Fibroblast of villous mesenchyme (primary cell): Measurements from ENCODE around the gene GCKR. TPM values are rescaled to one million over a fixed set of nuclear protein-coding genes. Genes with fewer than 3 reads are reported as not detected.

Source experiments
- DNase-seq: peaks from one replicate; pipeline ENCODE4 v3.0.0-alpha.2; 2010; ENCODE audit warnings: low read depth
- H3K4me3 ChIP-seq: 2 replicates; pipeline ENCODE4 v1.5.1; 2011; ENCODE audit warnings: low read depth, mild to moderate bottlenecking, low read length
- CTCF ChIP-seq: IDR thresholded peaks from 2 replicates; pipeline ENCODE4 v1.5.1; 2012; ENCODE audit warnings: low read depth, mild to moderate bottlenecking, low read length; ENCODE audit not compliant: insufficient read depth
- total RNA-seq: library from RNA; depleted of rRNA; stranded (reverse); fragments of >200 nt; gene quantifications from 2 replicates; pipeline ENCODE4 v1.2.3, GENCODE V29; 2012

GCKR gene
- total RNA-seq, 1 donor = not detected

DNA sequence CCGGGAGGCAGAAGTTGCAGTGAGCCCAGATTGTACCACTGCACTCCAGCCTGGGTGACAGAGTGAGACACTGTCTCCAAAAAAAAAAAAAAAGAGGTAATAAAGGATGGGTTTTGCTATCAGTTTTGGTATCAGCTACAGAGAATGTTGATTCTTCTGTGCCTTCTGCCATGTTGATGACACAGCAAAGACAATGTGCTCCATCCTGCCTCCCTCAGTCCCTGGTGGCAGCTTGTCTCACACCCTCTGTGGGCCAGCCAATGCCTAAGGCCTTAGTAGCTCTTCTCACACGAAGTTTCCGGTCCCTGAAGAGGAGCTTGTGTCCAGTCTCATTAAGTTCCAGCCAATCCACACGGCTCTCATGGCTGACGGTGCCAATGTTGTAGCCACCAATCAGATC is 24.7 kb upstream of the GCKR start:
- no peak for DNase-seq
- no peak for TF ChIP-seq CTCF
- no peak overlapping the region for H3K4me3 ChIP-seq

DNA sequence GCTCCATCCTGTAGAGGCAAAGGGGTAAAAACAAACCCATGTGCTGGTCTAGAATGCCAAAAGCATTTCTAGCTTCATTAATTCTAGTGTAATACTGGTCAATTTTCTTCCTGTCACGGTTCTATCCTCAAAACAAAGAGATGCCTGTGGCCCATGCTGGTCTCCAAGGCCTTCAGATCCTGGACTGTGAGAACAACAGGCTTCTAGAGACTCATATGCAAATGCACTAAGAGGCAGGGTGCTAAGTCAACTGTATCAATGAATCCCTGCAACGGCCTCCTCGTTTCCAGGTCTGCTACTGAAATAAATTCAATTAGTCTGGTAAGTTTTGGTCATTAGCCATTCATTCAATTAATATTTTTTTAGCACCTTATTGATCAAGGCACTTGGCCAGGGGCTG is 11.1 kb upstream of the GCKR start:
- no peak for TF ChIP-seq CTCF
- DNase-seq = no peak
- no peak overlapping the region for H3K4me3 ChIP-seq

GRCh38 chr2:27489118-27489497 is 7.5 kb upstream of the GCKR start:
- peak overlapping the region; percentile 88 for H3K4me3 ChIP-seq
- peak; percentile 27 for DNase-seq
- peak; percentile 27 for TF ChIP-seq CTCF

DNA sequence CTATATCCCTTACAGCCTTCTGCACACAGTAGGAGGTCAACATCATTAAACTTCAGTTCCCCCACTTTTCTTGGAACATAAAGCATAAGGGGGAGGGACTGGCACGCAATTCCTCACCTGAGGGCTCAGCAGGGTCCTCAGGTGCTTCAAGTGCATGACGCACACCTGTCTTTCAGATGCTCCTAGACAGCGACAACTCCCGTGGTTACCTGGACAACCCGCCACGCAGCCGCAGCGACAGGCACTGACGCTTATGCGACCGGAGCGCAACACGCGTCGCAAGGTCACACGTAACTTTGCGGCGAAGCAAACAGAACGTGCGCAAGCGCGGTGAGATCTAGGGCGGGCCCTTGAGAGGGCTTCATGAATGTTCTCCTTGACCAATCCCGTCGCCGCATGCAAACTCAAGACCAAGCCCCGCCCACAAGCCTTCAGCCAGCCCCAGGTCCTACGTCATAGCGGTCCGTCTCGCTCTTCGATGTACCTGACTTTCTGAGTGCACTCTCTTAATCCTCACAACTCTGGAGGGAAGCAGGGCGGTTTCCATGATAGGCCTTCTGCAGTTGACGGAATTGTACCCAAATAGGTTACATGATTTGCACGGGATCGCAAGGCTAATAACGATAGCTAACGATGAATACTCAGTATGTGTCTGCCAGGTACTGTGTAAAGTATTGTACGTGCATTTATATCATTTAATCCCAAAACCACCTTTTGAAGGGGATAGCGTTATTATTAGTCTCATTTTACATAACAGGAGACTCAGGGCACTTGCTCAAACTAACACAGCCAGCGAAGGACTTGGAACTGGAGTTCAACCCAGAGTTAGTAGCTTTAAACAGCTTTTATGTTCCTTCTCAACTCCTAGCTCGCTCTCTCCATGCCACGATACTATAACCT is 6.9 kb upstream of the GCKR start, which contains the start of gene IFT172:
Gene IFT172 (minus strand): TSS at position 246 of the 900 bp plus-strand sequence. CDS start 90 bp downstream, at position 156.
- TF ChIP-seq CTCF = no peak
- peak within 1 kb of the TSS; percentile 88 for H3K4me3 ChIP-seq
- peak; percentile 98 for DNase-seq

DNA sequence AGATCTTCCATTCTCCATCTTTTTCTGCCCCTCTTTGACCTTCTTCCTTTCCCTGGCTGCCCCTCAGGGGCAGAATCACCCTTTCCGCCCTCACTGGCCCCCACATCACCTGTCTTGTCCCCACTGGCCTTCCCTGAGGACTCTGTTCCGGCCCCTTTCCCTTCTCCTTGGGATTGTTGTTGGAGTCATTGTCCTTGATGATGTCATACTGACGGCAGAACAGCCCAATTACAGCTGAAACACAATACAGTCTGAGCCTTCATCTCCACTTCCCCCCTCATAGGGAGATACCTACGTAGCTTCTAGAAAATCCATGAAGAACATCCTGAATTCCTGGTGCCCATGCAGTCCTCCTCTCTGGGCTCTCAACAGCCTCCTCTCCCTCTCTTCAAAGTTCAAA is 4.1 kb upstream of the GCKR start:
- TF ChIP-seq CTCF = no peak
- no peak overlapping the region for H3K4me3 ChIP-seq
- no peak for DNase-seq

GRCh38 chr2:27493948-27494283 is 2.7 kb upstream of the GCKR start:
- no peak overlapping the region for H3K4me3 ChIP-seq
- no peak for DNase-seq
- TF ChIP-seq CTCF = no peak

GRCh38 chr2:27494284-27494943 is 2.2 kb upstream of the GCKR start:
- peak overlapping the region; percentile 58 for H3K4me3 ChIP-seq
- TF ChIP-seq CTCF = no peak
- peak; percentile 35 for DNase-seq
